HG02610 (cell line): ENCODE measurements around the gene TTC31.
"Not testable (repeated sequence)": the region's sequence is repeated elsewhere in the genome, so short reads cannot be mapped to it uniquely, and the experiment has no call there.

Source experiments
- ATAC-seq: cut with Tn5 transposase; IDR thresholded peaks from one replicate; pipeline ENCODE4 v1.9.1; 2021; ENCODE audit warnings: mild to moderate bottlenecking, moderate library complexity; ENCODE audit not compliant: unreplicated experiment

Gene TTC31

DNA sequence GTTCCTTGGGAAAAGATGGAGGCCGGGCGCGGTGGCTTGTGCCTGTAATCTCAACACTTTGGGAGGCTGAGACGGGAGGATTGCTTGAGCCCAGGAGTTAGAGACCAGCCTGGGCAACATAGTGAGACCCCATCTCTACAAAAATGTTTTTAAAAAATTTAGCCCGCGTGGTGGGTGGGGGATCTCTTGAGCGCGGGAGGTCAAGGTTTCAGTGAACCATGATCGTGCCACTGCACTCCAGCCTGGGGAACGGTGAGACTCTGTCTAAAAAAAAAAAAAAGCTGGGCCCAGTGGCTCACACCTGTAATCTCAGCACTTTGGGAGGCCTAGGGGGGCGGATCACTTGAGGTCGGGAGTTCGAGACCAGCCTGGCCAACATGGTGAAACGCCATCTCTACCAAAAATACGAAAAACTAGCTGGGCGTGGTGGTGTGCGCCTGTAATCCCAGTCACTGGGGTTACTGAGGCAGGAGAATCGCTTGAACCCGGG, 839 bp downstream of the TTC31 start:
- not testable (repeated sequence) for ATAC-seq

- no peak for ATAC-seq
These were observed 3.3 kb downstream of the TTC31 start for GRCh38 chr2:74486141-74486540.

- no peak for ATAC-seq
These were observed 6.0 kb downstream of the TTC31 start for GRCh38 chr2:74488643-74489481.

DNA sequence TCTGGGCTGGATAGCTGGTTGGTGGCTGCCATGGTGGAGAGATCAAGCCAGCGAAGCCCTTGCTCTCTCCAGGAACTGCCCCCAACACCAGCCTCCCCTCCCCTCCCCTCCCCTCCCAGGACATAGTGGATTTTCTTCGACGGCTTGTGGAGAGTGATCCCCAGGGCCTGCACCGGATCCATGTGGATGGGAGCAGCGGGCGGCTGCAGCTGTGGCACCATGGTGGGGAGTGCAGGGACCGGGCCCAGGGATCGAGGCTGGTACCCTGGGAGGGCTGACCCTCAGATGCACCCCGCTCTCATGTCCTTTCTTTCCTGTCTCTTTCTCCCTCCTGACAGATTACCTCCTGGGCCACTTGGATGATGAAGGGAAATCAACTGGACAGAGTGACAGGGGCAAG, 7.0 kb downstream of the TTC31 start:
- no peak for ATAC-seq

DNA sequence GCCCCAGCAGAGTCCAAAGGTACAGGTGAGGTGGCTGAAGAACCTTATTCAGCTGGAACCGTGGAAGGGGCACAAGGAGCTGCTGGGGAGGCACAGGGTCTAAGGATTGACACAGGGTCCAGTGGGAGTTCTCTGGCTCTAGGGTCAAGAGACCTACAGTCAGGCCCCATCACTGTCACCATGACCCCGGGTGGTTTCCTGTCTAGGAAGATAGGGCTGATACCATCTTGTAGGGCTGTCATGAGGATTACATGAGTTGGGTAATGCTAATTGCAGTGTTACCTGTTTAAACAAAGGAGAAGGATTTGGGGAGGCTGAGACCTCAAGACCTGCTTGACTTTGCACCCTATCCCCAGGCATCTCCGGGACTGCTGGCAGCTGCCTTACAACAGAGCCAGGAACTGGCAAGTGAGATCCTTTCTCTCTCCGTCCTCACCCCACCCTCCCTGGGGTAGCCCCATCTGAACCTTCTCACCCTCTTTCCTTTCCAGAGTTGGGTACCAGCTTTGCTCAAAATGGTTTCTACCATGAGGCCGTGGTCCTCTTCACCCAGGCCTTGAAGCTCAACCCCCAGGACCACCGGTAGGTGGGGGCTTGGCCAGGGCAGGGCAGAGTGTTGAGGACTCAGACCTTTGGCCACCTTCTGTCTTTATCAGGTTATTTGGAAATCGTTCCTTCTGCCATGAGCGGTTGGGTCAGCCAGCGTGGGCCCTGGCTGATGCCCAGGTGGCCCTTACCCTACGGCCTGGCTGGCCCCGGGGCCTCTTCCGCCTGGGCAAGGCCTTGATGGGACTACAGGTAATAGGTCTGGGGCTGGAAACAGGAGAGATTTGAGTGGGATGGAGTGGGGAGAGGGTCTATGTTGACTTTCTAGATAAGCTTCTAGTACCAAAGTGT, 9.0 kb downstream of the TTC31 start:
- ATAC-seq: no peak

GRCh38 chr2:74493546-74493945, 10.7 kb downstream of the TTC31 start:
- no peak for ATAC-seq

GRCh38 chr2:74495440-74495839, 12.6 kb downstream of the TTC31 start:
- no peak for ATAC-seq

GRCh38 chr2:74496997-74497776, 14.3 kb downstream of the TTC31 start:
- ATAC-seq: no peak

GRCh38 chr2:74497777-74498499, 15.1 kb downstream of the TTC31 start:
- ATAC-seq: no peak

GRCh38 chr2:74498500-74499266, 15.8 kb downstream of the TTC31 start:
- no peak for ATAC-seq

DNA sequence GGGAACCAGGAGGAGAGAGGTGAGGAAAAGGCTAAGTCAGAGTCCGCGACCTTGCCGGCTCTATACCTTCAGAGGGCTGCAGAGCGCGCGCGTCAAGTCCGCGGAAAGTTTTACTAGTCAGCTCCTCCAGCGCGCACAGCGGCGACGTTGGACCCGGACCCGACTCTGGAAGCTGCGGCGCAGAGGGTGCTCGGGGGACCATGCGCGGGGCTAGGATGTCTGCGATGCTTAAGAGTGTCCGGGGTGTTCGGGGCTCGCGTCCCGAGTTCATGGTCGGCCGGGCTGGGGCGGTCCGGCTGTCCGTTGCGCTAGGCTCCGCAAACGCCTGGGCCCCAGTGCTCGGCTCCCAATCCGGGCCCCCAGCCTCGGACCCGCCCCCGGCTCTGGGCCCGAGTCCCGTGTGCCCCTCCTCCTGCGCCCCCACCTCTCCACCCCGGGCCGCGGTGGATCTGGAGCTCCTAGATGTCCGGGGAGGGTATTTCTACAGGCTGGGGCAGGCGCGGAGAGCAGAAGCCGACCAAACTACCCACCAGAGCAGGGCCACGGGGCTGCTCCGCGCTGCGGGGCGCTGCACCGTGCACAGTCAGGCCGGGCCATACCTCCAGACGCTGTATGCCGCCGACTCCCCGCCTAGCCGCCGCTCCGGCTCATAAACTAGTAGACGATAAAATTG, 16.5 kb downstream of the TTC31 start, which contains the start of gene LBX2:
TSS of gene LBX2 (minus strand) at position 337 of the 673 bp plus-strand sequence. CDS start at position 271, 66 bp downstream.
- no peak for ATAC-seq

DNA sequence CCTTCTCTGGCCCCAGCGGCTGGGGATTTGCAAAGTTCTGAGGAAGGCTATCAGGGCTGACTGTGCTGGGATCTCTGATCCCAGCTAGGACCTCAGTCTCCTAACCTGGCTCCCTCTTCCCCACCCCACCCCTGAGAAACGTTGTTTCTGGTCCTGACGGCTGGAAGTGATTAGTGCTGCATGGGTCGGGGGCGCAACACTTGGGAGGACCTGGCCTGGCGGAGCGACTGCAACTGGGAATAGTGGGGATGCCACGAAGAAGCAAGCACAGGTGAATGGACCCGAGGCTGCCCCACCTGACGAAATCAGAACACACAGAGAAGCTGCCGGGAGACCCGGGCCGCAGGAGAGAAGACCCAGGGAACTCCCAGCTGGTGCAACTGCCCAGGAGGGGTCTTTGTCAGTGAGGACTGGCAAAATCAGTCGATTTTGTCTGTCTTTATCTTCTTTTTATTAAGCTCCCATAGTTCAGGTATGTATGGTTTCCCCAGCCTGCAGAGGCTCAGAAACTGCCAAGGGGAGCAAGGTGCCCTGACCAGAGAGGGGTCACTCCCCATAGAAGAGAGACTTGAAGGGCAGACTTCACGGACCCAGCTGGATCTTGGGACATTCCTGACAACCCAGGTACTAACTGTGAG, 17.2 kb downstream of the TTC31 start:
- ATAC-seq: no peak

DNA sequence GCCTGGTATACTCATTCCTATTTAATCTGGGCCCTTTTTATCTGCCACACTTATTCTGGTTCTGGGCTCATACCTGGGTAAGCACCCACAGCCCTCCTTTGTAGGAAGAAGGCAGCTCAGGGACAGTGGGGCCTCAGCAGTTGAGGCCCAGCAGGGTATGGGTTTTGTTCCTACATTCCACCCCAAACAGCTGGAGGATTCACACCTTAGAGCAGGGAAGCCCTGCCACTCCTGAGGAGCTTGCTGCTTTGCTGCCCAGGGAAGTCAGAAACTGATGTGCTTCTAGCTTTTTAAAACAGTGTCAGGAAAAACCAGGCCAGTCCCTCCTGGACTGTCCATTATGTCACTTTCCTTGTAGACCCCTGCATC, 17.7 kb downstream of the TTC31 start:
- ATAC-seq: no peak

- ATAC-seq: no peak
These were observed 18.6 kb downstream of the TTC31 start for GRCh38 chr2:74501335-74502071.

DNA sequence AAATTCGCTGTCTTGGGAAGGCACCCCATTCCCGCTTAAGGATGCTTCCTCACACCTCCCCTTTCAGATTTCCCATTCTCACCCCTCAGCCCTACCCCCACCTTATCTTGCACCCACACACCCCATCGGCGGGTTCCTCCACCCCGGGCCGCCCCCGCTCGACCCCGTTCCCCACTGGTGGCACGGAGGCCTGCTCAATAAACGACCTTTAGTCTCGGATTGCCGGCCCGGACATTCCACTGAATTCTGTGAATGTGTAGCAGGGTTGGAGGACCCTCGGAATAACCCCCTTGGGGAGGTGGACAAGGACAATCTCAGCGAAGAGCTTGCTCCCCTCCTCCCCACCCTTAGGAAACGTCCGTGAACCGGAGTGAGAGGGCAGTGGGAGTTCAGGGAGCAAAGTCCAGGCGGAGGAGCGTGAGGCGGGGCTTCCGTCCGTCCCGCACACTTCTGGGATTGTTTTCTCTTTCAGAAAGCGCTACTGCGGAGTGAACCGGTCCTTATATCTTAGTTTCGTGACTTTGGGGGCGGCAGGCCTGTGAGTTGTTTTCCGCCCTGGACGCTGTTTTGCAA, 19.4 kb downstream of the TTC31 start:
- no peak for ATAC-seq

- ATAC-seq: peak; percentile 40
These were observed 20.0 kb downstream of the TTC31 start for GRCh38 chr2:74502720-74503505.
